Measurements from ENCODE around the gene MLC1. TPM values are rescaled to one million over a fixed set of nuclear protein-coding genes. Genes with fewer than 3 reads are reported as not detected.

The MLC1 gene
- total RNA-seq, 1 donor from 2014 or later, result not detected

GRCh38 chr22:50107529-50107928, 22.3 kb upstream of the MLC1 start:
- no peaks in the 10 kb centered on the region for H3K27me3 ChIP-seq
- TF ChIP-seq EZH2 (IDR thresholded peaks at IDR 0.05) (no peak), CTCF (IDR thresholded peaks at IDR 0.05) (no peak), EZH2phosphoT487 (IDR thresholded peaks at IDR 0.05) (no peak)
- no peaks in the 10 kb centered on the region for H4K20me1 ChIP-seq (ENCODE audit: low read depth)
- no peak overlapping the region for H3K9ac ChIP-seq
- no peaks in the 10 kb centered on the region for H3K27me3 Mint-ChIP-seq (ENCODE audit: insufficient read depth, low read depth)
- no peaks in the 10 kb centered on the region for H3K36me3 Mint-ChIP-seq
- H3K36me3 ChIP-seq, result no peaks in the 10 kb centered on the region
- H3K4me2 ChIP-seq, result no peak overlapping the region
- H3K4me1 Mint-ChIP-seq, result peaks cover 18% of the 10 kb centered on the region
- H3K27ac Mint-ChIP-seq, result no peak overlapping the region
- no peak for DNase-seq (ENCODE audit: low spot score)
- no peaks in the 10 kb centered on the region for H3K4me1 ChIP-seq
- H3K79me2 ChIP-seq (ENCODE audit: low read depth), result no peaks in the 10 kb centered on the region
- no peaks in the 10 kb centered on the region for H3K9me3 Mint-ChIP-seq
- no peak overlapping the region for H3K4me3 Mint-ChIP-seq
- H2AFZ ChIP-seq (replicated peaks), result no peak overlapping the region
- H3F3A ChIP-seq (ENCODE audit: low read depth), result no peaks in the 10 kb centered on the region
- H3K4me3 ChIP-seq, result no peak overlapping the region
- H3K27ac ChIP-seq, result no peak overlapping the region
- no peaks in the 10 kb centered on the region for H3K9me3 ChIP-seq (ENCODE audit: low read depth)

GRCh38 chr22:50105208-50106100, 20.2 kb upstream of the MLC1 start:
- Mint-ChIP-seq H3K4me1 (peaks cover 18% of the 10 kb centered on the region), H3K27me3 (ENCODE audit: insufficient read depth, low read depth) (no peaks in the 10 kb centered on the region), H3K4me3 (no peak overlapping the region), H3K27ac (no peak overlapping the region), H3K9me3 (no peaks in the 10 kb centered on the region), H3K36me3 (no peaks in the 10 kb centered on the region)
- no peaks in the 10 kb centered on the region for H3K4me1 ChIP-seq
- no peaks in the 10 kb centered on the region for H3K9me3 ChIP-seq (ENCODE audit: low read depth)
- H3K9ac ChIP-seq, result no peak overlapping the region
- peak overlapping the region; percentile 22 for H2AFZ ChIP-seq (replicated peaks)
- H3K4me3 ChIP-seq, result no peak overlapping the region
- H4K20me1 ChIP-seq (ENCODE audit: low read depth), result no peaks in the 10 kb centered on the region
- no peaks in the 10 kb centered on the region for H3K27me3 ChIP-seq
- DNase-seq (ENCODE audit: low spot score), result no peak
- H3K36me3 ChIP-seq, result no peaks in the 10 kb centered on the region
- H3K27ac ChIP-seq, result no peak overlapping the region
- no peaks in the 10 kb centered on the region for H3K79me2 ChIP-seq (ENCODE audit: low read depth)
- H3F3A ChIP-seq (ENCODE audit: low read depth), result no peaks in the 10 kb centered on the region
- no peak for TF ChIP-seq EZH2phosphoT487 (IDR thresholded peaks at IDR 0.05)
- no peak for TF ChIP-seq CTCF (IDR thresholded peaks at IDR 0.05)
- no peak for TF ChIP-seq EZH2 (IDR thresholded peaks at IDR 0.05)
- no peak overlapping the region for H3K4me2 ChIP-seq

- H3K4me1 ChIP-seq, result no peaks in the 10 kb centered on the region
- no peak overlapping the region for H3K4me2 ChIP-seq
- no peaks in the 10 kb centered on the region for H3K36me3 Mint-ChIP-seq
- no peaks in the 10 kb centered on the region for H3K79me2 ChIP-seq (ENCODE audit: low read depth)
- no peaks in the 10 kb centered on the region for H3K9me3 ChIP-seq (ENCODE audit: low read depth)
- no peaks in the 10 kb centered on the region for H3K27me3 ChIP-seq
- peaks cover under 1% of the 10 kb centered on the region for H3K9me3 Mint-ChIP-seq
- no peak overlapping the region for H3K4me3 Mint-ChIP-seq
- TF ChIP-seq EZH2 (IDR thresholded peaks at IDR 0.05) (no peak), CTCF (IDR thresholded peaks at IDR 0.05) (no peak), EZH2phosphoT487 (IDR thresholded peaks at IDR 0.05) (no peak)
- no peak overlapping the region for H3K27ac Mint-ChIP-seq
- H2AFZ ChIP-seq (replicated peaks), result no peak overlapping the region
- H3K36me3 ChIP-seq, result no peaks in the 10 kb centered on the region
- no peaks in the 10 kb centered on the region for H3F3A ChIP-seq (ENCODE audit: low read depth)
- no peak for DNase-seq (ENCODE audit: low spot score)
- no peak overlapping the region for H3K9ac ChIP-seq
- no peak overlapping the region for H3K4me3 ChIP-seq
- no peaks in the 10 kb centered on the region for H3K27me3 Mint-ChIP-seq (ENCODE audit: insufficient read depth, low read depth)
- no peaks in the 10 kb centered on the region for H4K20me1 ChIP-seq (ENCODE audit: low read depth)
- peaks cover 18% of the 10 kb centered on the region for H3K4me1 Mint-ChIP-seq
- no peak overlapping the region for H3K27ac ChIP-seq
Observed at GRCh38 chr22:50104141-50104544, 18.9 kb upstream of the MLC1 start.

All from neural progenitor cell (in vitro differentiated cells).